WTC11 (cell line): ENCODE measurements around the gene RAB3GAP1.
"Not testable (repeated sequence)": the region's sequence is repeated elsewhere in the genome, so short reads cannot be mapped to it uniquely, and the experiment has no call there.

Experiments
- CTCF ChIP-seq: fragments of 200-600 bp; IDR thresholded peaks from 2 replicates; pipeline ENCODE4 v1.8.0; 2022; ENCODE audit warnings: antibody characterized with exemption
- E2F5 ChIP-seq: sonication (generic); formaldehyde crosslinking; IDR thresholded peaks from 2 replicates; pipeline ENCODE4 v1.8.1; 2022; ENCODE audit warnings: mild to moderate bottlenecking, moderate library complexity, missing genetic modification reagents
- ETV6 ChIP-seq: sonication (generic); formaldehyde crosslinking; IDR thresholded peaks from 2 replicates; pipeline ENCODE4 v1.8.1; 2022; ENCODE audit warnings: mild to moderate bottlenecking, missing genetic modification reagents
- GABPB1 ChIP-seq: sonication (generic); formaldehyde crosslinking; IDR thresholded peaks from 2 replicates; pipeline ENCODE4 v1.8.1; 2023; ENCODE audit warnings: mild to moderate bottlenecking, missing genetic modification reagents
- TF ChIP-seq, protein P1 (sequence below): sonication (generic); formaldehyde crosslinking; IDR thresholded peaks from 2 replicates; pipeline ENCODE4 v1.8.0; 2022; ENCODE audit warnings: mild to moderate bottlenecking, missing genetic modification reagents

- TF ChIP-seq E2F5 (CRISPR knock-in tag); CTCF; ETV6 (CRISPR knock-in tag); GABPB1: not testable (repeated sequence)
- TF ChIP-seq, protein P1, sequence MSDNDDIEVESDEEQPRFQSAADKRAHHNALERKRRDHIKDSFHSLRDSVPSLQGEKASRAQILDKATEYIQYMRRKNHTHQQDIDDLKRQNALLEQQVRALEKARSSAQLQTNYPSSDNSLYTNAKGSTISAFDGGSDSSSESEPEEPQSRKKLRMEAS (CRISPR knock-in tag) = not testable (repeated sequence)
Measured at GRCh38 chr2:135105513-135106316, 53.6 kb downstream of the RAB3GAP1 start.
